NCI-H1105 (cell line): ENCODE measurements around the gene FOXP1.

ENCODE experiments used
- DNase-seq: peaks from one replicate; lab custom pipeline; 2025; lab: John Stamatoyannopoulos, UW

The FOXP1 gene

DNA sequence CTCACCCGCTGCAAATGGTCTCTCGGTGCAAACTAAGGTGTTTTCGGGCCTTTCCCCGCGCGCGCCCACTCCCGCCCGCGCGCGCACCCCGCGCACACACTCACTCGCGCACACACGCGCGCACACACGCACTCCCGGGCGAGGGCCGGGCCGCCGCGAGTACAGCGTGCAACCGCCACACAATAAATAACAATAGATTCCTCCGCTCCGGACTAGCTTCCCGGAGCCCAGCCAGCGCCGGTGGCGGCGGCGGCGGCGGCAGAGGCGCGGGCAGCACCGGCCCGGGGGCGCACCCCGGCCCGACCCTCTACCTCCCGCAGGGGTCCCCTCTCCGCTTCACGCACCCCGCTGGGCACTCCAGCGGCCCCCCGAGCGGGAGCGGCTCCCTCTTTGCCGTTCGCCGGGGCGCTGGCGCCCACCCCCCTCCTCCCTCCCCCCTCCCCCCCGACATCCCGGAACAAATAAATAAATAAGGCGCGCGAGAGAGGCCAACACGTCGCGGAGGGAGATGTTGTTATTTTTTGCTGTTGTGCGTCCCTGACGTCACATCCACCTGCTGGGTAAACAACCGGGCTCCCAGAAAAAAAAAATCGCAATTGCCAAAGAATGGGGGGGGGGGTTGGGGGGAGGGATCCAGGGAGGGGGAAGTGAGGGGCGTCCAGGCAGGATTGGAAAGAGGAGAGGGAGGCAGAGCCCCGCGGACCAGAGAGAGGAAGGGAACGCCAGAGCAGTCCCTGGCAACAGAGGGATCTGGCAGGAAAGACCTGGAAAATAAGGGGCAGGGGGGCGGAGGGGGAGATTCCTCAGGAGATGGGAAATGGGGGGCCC, at the start of gene FOXP1:
Gene FOXP1, minus strand, starts transcription at position 163 of the 828 bp plus-strand sequence. CDS start 385,347 bp downstream, outside the sequence.
- peak; percentile 35 for DNase-seq

DNA sequence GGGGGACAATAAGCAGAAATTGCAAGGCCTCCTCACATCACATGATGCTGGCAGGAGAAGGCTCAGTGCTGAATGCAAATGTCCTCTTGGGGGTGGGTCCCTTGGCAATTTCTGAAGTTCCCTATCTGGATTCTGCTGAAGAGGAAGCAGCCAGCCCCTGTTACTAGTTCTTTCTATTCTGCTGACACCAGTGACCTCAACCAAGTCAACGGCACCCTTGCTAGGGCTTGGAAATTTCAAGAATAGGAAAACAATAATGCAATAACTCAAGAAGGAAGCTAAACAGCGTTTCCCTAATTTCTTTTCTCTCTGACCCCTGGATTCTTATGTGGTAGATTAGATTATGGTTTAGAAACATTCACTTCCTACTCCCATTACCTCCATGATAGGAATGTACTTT, 46.2 kb upstream of the FOXP1 start:
- DNase-seq = no peak

DNA sequence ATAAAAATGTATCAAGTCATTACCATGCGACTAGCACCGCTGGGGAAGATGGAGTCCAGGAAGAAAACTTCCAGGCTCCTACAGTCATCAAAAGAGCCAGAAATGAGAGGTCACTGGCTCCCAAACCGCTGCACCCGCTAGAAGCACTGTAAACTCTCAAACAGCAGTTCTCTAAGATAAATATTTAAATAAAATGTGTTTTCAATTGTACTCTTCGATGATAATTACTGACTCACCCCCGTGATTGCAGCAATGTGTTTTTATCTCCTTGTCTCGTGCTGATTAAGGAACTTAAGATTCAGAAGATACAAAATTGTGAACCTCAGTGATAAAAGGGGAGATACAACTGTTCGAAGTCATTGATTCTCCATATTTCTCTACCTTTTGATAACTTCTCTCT, 45.8 kb upstream of the FOXP1 start:
- no peak for DNase-seq

DNA sequence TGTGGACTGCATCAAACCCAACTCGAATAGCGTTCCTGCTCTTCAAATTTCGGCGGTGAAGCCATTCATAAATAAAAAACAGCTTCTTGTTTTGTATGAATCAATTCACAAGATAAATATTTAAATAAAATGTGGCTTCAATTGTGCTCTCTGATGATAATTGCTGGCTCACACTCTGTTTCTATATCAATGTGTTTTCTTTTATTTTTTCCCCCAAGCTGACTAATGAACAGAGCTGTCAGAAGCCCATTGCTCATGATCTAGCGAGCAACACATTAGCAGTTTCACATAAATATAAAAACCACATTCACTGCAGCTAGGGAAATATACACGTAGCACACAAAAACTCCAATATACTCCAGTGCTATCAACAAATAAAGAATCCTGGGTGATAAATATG, 45.0 kb upstream of the FOXP1 start:
- no peak for DNase-seq

DNA sequence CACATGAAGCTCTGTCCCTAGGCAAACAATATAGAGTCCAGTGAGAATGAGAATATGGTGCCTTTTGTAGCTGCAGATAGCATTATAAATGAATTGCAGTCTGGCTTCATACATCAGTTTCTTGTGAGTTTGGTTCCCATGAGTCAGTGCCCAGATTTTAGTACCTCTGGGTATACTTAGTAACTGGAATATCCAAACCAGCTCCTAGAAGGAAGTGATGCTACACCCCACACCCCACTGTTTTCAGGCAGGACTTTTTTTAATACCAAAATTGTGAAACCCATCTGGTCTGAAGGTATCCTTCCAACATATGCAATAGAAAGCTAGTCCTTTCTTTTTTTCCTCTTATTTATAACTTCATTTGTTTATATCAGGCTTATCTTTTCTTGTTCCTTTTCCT, 42.1 kb upstream of the FOXP1 start:
- DNase-seq = no peak

DNA sequence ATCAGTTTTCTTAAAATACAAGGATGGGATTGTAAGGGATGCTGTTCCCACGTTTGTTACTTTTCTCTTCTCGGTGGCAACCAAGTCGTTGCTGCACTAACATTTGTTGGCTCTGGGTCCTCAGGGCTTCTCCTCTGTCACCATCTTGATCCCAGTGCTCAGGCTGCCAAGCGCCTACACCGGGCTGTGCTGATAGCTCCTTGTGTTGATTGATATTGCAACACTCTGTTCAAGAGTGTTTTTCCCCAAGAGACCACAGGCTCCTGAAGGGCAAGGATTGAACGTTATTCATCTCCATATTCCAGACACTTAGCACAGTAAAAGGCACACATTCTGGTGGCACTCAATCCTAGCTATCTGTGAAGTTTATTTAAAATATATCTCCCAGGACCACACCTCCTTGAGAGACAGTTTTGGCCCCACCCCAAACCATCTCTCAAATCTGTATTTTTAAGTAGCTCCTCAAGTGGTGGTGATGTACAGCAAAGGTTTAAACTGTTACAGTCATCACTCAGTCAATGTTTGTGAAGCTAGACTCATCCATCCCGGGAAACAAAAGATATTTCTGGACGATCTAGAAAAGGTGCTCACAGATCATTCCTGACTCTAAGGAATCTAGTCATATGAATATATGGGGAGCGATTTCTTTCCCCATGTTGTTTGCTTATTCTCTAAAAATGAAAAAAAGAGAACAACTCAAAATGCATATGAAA, 38.5 kb upstream of the FOXP1 start:
- DNase-seq = no peak

DNA sequence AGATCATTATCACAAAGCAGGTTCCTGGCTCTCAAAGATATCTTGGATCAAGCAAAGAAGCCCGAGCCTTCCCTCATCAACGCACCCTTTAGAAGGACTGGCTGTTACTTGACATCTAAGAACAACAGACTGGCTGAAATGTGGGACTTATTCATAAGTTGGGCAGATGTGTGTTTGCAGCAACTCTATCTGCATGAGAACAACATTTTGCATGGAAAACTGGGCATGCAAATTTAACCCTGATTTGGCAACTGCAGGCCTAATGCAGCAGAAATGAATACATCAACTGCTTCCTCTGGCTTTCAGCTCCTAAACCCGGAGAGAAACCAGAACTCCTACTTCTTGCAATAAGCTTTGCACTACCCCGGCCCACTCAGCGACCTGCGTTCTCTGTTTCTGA, 35.0 kb upstream of the FOXP1 start:
- no peak for DNase-seq

DNA sequence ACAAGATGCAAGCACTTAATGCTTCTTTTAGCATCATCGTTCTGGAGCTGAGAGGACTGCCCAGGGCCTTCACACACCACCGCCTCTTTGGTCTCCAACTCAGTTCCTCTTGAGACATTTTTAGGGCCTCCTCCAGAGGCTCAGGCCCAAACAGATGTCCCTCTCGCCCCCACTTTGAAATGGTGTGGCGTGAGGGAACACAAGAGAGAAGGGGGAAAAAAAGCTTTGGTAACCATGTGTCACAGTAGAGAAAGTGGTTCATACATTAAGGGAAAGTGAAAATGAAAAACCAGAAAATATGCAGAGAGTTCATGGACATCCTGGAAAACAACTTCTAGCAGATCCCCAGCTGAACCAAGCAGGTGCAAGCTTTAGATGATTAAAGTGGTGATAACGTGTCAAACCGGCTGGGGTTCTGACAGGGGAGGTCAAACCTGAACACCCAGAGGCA, 33.1 kb upstream of the FOXP1 start:
- no peak for DNase-seq

DNA sequence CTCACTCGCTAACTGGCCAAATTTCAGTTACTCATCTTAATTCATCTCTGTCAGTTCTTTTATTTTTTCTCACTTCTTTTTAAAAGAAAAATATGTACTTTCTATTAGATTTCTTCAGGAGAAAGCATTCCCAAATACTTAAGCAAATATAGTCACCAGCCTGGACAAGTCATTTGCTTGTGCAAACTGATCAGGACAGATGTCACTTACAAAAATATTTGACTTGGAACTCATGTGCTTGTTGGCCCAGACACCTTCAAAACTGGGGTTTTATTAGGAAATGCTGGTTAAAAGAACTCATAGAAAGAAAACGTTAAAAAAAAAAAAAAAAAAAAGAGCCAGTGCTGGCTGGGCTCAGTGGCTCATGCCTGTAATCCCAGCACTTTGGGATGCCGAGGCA, 31.3 kb upstream of the FOXP1 start:
- no peak for DNase-seq

DNA sequence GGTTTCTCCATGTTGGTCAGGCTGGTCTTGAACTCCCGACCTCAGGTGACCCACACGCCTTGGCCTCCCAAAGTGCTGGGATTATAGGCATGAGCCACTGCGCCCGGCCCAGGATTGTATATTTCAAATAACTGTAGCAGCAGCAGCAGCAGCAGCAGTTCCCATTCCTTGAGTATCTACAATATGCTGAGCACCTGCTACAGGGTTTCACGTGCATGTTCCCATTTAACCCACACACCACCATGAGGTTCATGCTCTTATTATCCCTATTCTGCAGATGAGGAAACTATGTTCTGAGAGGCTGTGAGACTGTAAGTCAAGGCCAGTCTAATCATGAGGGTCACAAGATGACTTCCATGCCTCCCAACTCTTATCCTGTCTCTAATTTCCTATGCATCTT, 30.9 kb upstream of the FOXP1 start:
- no peak for DNase-seq

DNA sequence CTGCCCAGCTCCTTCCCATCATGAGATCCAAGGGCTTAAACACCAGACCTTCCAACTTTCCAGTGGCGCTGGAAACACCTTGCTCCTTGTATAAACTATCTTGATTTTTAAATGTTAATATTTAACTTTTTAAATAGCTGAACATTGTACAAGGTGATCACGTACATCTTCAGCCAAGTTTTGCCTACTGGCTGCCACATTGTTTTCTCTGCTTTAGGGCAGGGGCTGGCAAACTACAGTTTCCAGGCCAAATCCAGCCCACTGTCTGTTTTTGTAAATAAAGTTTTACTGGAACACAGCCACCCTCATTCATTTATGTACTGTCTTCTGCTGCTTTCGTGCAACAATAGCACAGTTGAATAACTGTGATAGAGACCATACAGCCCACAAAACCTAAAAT, 27.6 kb upstream of the FOXP1 start:
- DNase-seq = no peak

DNA sequence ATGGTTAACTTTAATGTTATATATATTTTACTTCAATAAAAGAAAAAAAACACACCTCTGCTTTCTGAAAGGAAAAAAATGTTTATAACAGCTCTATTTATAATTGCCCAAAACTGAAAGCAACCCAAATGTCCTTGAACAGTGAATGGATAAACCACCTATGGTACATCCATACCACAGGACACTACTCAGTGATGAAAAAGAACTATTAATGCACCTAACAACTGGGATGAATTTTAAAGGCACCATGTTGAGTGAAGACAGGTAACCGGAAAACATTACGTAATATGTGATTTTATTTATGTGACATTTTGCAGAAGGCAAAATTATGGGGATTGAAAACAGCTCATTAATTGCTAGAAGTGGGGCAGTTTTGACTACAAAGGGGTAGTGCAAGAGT, 23.8 kb upstream of the FOXP1 start:
- DNase-seq = no peak

DNA sequence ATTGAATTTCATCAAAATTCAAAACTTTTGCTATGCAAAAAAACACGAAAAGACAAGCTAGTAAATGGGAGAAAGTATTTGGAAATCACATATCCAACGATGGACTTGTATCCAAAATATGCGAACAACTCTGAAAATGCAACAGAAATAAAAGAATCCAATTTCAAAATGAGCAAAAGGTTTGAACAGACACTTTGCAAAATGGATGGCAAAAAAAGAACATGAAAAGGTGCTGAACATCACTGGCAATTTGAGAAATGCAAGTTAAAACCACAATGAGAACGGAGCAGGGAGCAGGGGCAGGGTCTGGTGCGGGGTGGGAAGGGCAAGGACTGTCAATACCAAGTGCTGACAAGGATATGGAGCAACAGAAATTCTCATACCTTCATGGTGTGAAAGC, 23.1 kb upstream of the FOXP1 start:
- no peak for DNase-seq

DNA sequence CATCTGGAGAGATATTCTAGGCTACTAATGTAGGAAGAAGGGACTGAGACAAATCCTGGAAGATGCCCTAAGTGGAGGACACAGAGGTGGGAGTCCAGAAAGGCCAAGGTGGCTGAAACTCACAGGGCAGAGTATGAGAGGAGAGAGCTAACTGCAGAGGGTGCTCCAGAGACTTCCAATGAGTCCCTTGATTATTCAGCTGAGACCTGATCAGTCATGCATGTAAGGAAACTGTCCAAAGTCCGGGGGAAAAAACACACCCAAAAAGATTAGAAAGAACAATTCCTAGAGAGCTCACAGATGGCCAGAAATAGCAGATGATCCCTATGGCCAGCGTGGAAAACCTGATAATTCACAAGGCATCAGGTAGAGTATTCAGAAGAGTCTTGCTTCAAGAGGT, 18.7 kb upstream of the FOXP1 start:
- no peak for DNase-seq

DNA sequence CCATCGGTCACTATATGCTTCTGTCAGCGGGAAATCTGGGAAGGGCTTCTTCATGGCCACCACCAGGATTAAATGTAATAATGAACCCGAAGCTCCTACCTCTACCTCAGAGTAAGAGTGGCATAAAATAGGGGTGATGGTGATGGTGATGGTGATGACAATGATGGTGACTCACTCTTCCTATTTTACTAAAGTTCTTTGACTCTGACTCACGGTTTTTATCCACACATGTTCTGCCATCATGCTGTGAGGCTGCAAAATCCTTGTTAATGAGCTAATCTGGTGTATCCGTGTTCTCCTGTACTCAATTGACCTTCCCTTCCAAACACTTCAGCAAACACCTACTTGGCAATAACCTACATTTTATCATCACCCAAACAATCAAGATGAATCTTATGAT, 18.3 kb upstream of the FOXP1 start:
- DNase-seq = no peak

DNA sequence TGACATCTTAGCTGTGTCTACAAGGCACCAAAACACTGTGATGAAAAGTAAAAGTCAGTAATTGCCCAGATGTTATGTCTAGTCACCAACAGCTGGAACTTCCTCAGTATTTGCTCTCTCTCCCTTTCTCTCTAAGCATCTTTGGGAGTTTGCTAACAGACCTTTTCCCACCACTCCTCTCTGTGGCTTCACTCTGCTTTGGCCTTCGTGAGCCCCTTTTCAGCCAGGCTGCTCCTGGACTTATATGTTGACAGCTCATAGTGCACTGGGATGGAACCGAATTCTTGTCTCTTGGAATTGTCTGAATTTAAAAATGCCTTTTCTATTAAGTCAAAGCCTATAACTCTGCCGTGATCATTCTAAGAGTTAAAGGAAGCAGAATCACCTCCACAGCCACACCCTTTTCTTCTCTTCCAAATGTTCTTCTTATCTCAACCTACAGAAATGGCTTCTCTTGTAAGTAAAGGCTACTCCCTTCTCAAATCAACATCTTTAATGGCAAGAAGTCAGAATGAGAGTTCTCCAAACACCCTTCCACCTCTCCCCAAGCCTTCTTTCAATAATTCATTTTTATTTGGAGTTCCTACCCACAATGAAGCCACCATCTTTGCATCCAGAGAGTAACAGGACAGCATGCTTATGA, 17.2 kb upstream of the FOXP1 start:
- no peak for DNase-seq

DNA sequence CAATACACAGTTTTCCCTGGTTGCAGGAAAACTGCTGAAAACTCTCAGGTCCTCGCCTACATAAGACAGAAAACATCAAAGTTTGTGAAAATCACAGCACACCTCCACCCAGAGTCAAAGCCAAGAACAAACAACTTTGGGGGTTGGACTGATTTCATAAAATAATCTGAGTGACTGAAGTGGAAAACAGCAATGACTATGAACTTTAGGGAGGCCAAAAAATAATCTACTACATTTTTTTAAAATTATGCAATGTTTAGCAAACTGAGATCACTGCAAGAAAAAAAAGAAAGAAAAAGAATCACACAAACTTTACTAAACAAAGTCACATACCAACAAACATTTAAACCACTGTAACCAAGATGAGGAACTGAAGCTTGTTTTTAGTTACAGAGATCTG, 15.9 kb upstream of the FOXP1 start:
- DNase-seq = no peak

DNA sequence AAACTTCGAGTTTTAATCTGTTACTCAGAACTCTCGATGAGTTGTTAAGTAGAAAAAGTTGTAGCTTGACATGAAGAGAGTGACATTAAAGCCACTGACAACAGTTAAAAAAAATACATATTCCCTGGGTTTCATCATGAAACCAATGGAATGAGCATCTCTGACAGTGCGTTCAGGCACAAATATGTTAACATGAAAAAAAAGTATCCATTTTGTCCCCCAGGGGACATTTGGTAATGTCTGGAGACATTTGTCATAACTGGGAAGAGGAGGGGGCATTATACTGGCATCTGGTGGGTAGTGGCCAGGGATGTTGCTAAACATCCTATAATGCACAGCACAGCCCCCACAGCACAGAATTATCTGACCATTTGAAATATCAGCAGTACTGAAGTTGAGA, 14.8 kb upstream of the FOXP1 start:
- DNase-seq = no peak

DNA sequence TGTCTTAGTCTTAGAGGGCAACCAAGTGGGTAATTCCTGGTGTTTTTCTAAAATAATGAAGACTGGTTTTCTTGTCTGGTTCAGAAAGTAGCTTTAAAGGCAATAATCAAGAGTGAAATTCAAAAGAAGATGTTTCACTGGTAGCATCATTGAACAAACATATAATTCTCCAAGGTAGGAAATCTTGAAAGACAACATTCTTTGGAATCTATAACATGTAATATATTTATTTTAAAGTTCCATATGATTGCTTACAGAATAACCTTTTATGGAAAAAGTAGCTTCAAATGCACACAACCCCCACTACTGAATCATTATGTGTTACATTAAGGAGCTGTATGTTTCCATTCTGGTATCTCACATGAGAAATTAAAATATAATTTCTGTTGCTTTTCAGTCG, 13.8 kb upstream of the FOXP1 start:
- DNase-seq = no peak

DNA sequence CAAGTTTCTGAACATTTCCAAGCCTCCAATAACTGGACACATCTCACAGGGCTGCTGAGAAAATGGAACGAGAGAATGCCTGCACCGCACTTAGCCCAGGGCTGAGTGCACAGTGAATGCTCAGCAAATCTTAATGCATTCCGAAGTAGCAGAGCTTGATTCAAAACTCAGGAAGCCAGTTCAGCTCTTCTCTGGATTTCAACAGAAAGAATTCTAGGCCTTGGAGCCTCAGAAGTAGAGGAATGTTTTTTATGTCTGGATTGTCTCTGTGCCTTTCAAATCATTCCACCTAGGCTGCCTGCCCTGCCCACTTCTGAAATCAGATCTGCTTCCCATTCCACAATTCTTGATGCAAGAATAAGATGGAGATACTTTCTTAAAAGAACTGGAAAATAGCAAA, 9.6 kb upstream of the FOXP1 start:
- DNase-seq = no peak

DNA sequence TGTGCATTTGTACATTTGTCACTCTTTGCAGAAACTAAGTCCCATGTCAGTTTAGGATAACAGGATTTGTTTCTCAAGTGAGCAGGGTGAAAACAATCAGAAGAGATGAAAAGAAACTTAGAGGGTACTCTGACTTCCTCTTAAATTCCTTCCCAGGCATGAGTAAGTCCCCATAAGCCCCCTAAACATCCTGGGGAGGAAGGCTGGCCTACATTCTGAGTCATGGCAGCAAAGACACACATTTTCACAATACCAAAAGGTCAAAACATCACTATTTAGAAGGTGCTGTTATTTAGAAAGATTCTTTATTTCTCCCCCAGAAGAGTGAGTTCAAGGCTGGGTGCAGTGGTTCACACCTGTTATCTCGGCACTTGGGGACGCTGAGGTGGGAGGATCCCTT, 7.6 kb upstream of the FOXP1 start:
- DNase-seq = no peak

DNA sequence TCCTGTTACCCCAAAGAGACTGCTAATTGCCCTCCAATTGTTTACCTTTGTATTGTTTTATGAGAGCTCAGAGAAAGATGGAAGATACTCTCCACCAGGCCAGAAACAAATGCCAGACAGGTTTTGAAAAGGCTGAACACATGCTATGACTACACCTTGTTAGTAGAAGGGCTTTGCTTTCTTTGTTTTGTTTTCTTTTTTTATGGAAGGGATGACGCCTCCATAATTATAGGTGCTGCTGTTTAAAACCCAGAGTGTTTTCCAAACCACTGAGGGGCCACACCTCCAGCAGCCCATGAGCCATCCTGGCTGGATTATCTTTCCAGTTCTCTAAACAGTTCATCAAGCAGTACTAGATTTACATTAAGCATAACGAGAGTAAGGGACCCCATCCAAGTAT, 5.6 kb upstream of the FOXP1 start:
- DNase-seq = peak; percentile 42

DNA sequence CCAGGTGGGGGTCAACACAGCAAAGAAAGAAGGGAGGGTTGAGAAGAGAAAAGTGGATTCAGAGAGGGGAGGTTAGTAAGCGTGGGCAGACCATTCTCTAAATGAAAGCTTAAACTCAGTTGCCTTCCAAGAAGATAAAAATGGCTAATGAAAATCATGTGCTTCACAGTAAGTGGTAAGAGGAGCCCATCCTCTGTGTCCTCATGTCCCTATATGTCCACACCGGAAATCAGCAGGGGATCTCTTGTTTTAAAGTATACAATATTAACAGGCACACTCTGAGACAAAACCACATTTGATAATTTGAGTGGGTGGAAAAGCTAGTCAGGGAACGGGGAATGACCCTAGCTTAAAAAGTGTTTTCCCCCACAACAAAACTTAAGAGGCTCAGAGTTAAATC, 4.4 kb upstream of the FOXP1 start:
- DNase-seq = no peak
